Thyroid gland (tissue), 4 donors: ENCODE measurements around the gene MPZL1. TPM values are rescaled to one million over a fixed set of nuclear protein-coding genes. Genes with fewer than 3 reads are reported as not detected.

Experiments used
- DNase-seq, 2 donors: peaks; one replicate each; pipeline ENCODE4 v3.0.0-alpha.2; 2019
- H3K27ac ChIP-seq, 3 donors: fragments of 200-600 bp; sonication (generic); 1 replicate in 2 of 3; 2 replicates in 1 of 3; pipeline ENCODE4 v1.5.1; 2016 to 2019; ENCODE audit warnings: mild to moderate bottlenecking in 1 of 3, moderate library complexity in 1 of 3
- H3K27me3 ChIP-seq: fragments of 200-600 bp; sonication (generic); one replicate; pipeline ENCODE4 v1.5.1; 2019
- H3K36me3 ChIP-seq, 2 donors: fragments of 200-600 bp; sonication (generic); one replicate each; pipeline ENCODE4 v1.5.1; 2016 to 2019
- H3K4me1 ChIP-seq, 2 donors: fragments of 200-600 bp; sonication (generic); one replicate each; pipeline ENCODE4 v1.5.1; 2017 to 2019
- H3K4me3 ChIP-seq, 3 donors: fragments of 200-600 bp; sonication (generic); replicated peaks in 1 of 3; 1 replicate in 2 of 3; 2 replicates in 1 of 3; pipeline ENCODE4 v1.5.1; 2016; ENCODE audit warnings: mild to moderate bottlenecking in 1 of 3
- H3K9me3 ChIP-seq: fragments of 200-600 bp; sonication (generic); one replicate; pipeline ENCODE4 v1.5.1; 2017
- POLR2A ChIP-seq, 2 donors: fragments of 450-650 bp; IDR thresholded peaks; one replicate each; pipeline ENCODE4 v1.6.1; 2017; ENCODE audit warnings: antibody characterized with exemption in 2 of 2, mild to moderate bottlenecking in 2 of 2, moderate library complexity in 1 of 2
- WGBS, 2 donors: methylation state at CpG; one replicate each; pipeline ENCODE4 v1.1.5; 2017; 5-methylcytosine and 5-hydroxymethylcytosine counted together
- intact Hi-C: fragments of 100-400 bp; cut with DNase I; formaldehyde crosslinking; loops from one replicate; pipeline ENCODE4 v1.15.1; 2023
- total RNA-seq, 4 donors: library from RNA; depleted of rRNA; stranded (reverse); fragments of >200 nt; gene quantifications; one replicate each; pipeline ENCODE4 v1.2.3, GENCODE V29; 2016
- TF ChIP-seq, protein P1 (sequence below), 6 experiments: fragments of 200-600 bp in 3 of 6; fragments of 450-650 bp in 3 of 6; sonication (generic) in 3 of 6; IDR thresholded peaks; one replicate each; pipeline ENCODE4 v1.5.1; 2016 to 2019; ENCODE audit warnings: antibody characterized with exemption in 6 of 6, mild to moderate bottlenecking in 2 of 6, inconsistent platforms in 1 of 6, moderate library complexity in 1 of 6

The MPZL1 gene
- total RNA-seq, 4 donors from 2014 or later: 52.6 to 90.2 (median 61.8) TPM

DNA sequence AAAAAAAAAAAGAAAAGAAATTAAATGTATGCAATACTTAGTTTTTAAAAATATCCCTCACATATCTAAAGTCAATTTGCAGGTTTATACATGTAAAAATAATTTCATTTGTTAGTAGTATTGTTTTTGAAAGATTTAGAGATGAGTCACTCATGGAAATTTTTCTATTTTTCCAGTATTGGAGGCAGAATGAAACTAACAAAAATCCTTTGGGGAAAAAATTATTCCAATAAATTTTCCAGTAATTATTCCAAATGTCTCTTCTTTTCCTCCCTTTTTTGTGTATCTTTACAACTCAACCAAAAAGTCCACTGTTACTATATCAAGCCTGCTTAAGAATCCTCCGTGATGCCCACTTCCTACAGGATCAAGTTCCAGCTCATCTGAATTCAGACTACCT is 29.9 kb downstream of the MPZL1 start:
- Histone ChIP-seq H3K27ac (no peak overlapping the region), H3K9me3 (no peaks in the 10 kb centered on the region), H3K4me3 (no peak overlapping the region), H3K27me3 (no peaks in the 10 kb centered on the region), H3K4me1 (peaks cover 15 to 29% of the 10 kb centered on the region in 2 donors), H3K36me3 (no peaks in the 10 kb centered on the region)
- no peak for DNase-seq
- TF ChIP-seq POLR2A (IDR thresholded peaks at IDR 0.05): no peak
- TF ChIP-seq, protein P1, sequence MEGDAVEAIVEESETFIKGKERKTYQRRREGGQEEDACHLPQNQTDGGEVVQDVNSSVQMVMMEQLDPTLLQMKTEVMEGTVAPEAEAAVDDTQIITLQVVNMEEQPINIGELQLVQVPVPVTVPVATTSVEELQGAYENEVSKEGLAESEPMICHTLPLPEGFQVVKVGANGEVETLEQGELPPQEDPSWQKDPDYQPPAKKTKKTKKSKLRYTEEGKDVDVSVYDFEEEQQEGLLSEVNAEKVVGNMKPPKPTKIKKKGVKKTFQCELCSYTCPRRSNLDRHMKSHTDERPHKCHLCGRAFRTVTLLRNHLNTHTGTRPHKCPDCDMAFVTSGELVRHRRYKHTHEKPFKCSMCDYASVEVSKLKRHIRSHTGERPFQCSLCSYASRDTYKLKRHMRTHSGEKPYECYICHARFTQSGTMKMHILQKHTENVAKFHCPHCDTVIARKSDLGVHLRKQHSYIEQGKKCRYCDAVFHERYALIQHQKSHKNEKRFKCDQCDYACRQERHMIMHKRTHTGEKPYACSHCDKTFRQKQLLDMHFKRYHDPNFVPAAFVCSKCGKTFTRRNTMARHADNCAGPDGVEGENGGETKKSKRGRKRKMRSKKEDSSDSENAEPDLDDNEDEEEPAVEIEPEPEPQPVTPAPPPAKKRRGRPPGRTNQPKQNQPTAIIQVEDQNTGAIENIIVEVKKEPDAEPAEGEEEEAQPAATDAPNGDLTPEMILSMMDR (IDR thresholded peaks at IDR 0.05): no peak
- intact Hi-C loops: no loop called here
- 82 to 83% methylated on average over 1 of the region's 1 CpG for WGBS, 2 donors

DNA sequence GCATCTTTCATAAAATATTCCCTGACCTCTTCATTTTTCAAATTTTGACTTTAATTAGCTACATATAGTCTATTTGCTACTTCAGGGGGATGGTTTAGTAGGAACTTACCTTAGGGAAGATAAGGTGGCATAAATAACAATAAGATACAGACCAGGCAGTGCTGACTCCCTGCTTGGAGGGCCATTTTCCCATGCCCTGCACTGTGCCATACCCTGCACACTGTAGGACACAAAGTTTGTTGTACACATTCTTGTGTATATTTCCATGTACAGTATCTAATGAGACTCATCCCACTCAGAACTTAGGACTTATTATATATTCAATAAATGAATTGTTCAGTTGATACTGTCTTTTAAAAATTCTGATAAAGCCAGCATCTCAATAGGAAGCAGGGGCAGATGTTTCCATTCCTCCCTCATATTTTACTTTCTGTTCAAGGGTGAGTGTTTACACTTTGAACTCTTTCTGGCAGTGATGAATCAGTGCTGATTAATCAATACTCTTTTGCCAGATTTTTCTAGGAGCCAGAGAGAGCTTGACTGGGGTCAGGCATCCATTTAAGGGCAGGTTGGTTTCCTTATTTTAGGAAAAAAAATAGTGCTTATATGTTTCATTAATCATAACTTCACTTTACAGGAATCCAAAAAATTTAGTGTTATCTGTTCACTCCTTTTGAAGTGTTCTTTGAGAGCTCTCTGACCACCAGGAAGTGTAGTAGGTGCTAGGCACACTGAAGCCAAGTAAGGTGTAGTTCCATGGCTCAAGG is 30.6 kb downstream of the MPZL1 start:
- no peaks in the 10 kb centered on the region for H3K9me3 ChIP-seq
- intact Hi-C loops: no loop called here
- no peaks in the 10 kb centered on the region for H3K36me3 ChIP-seq
- H3K4me1 ChIP-seq: peaks cover 15 to 32% of the 10 kb centered on the region in 2 donors
- H3K4me3 ChIP-seq: no peak overlapping the region
- no peak overlapping the region for H3K27ac ChIP-seq
- TF ChIP-seq, protein P1 (IDR thresholded peaks at IDR 0.05): no peak
- TF ChIP-seq POLR2A (IDR thresholded peaks at IDR 0.05): no peak
- no peaks in the 10 kb centered on the region for H3K27me3 ChIP-seq
- DNase-seq: no peak

DNA sequence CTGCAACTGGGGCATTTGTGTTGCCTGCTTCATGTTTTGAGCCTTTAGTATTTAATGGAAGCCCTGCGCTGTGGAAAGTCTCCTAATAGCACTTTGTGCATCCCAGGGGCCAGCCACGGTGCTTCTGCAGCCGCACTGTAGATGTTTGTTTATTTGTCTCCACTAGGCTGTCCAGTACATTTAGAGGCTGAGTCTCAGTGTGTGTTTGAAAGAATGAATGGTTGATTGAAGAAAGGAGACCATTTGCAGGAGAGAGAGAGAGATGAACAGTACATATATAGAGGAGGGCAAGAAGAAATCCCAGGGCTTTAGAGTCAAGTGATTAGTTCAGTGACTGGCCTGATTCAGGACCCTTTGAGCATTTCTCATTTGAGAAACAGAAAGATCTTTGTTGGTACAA is 33.9 kb downstream of the MPZL1 start:
- no peaks in the 10 kb centered on the region for H3K9me3 ChIP-seq
- no peak overlapping the region for H3K27ac ChIP-seq
- intact Hi-C loops: no loop called here
- 79 to 81% methylated on average over 3 of the region's 3 CpGs for WGBS, 2 donors
- no peaks in the 10 kb centered on the region for H3K27me3 ChIP-seq
- no peak for DNase-seq
- TF ChIP-seq POLR2A (IDR thresholded peaks at IDR 0.05): no peak
- TF ChIP-seq, protein P1 (IDR thresholded peaks at IDR 0.05): no peak
- no peak overlapping the region for H3K4me3 ChIP-seq
- H3K36me3 ChIP-seq: no peaks in the 10 kb centered on the region
- peaks cover 0 to 21% of the 10 kb centered on the region in 2 donors for H3K4me1 ChIP-seq

DNA sequence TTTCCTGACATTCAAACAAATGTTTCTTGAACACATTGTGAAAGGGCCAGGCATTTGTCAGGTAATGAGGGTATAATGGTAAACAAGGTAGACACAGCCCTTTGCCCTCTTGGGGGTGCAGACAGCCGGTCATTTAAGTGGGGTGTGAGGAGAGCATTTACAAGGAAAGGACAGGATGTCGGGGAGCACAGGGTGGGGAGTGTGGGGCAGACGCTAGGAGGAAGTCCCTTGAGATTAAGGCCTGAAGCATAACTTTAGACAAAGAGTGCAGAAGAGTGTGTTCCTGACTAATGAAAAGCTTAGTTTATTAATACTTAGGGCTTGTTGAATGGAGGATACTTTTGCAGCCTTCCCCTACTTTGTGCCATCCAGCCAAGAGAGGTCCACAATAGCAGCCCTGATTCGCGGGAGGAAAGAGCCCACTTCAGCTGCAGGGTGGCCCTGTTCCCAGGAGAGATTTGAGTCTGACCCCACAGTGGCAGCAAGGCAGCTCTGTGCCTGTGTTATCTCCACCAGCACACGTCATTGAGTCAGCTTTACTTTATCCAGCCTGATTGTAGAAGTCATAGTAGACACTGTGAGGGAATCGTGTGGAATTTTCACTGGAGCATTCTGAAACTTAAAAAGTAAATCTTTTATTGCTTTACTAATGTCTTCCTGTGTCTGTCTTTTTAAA is 35.1 kb downstream of the MPZL1 start:
- Histone ChIP-seq H3K27ac (no peak overlapping the region), H3K9me3 (no peaks in the 10 kb centered on the region), H3K4me3 (no peak overlapping the region), H3K36me3 (no peaks in the 10 kb centered on the region), H3K27me3 (no peaks in the 10 kb centered on the region), H3K4me1 (peaks cover 0 to 20% of the 10 kb centered on the region in 2 donors)
- no peak for TF ChIP-seq POLR2A (IDR thresholded peaks at IDR 0.05)
- TF ChIP-seq, protein P1 (IDR thresholded peaks at IDR 0.05): no peak
- intact Hi-C loops: no loop called here
- WGBS, 2 donors: 75 to 80% methylated on average over 7 of the region's 7 CpGs
- no peak for DNase-seq
